HEK293 (cell line): ENCODE measurements around the gene PGPEP1.
"Not testable (repeated sequence)": the region's sequence is repeated elsewhere in the genome, so short reads cannot be mapped to it uniquely, and the experiment has no call there.

Source experiments
- KLF10 ChIP-seq: fragments of 450-650 bp; IDR thresholded peaks from 2 replicates; pipeline ENCODE4 v1.5.1; 2018; ENCODE audit warnings: missing biosample characterization, mild to moderate bottlenecking, missing genetic modification characterization
- KLF16 ChIP-seq: fragments of 450-650 bp; formaldehyde crosslinking; IDR thresholded peaks from 2 replicates; pipeline ENCODE4 v1.5.1; 2017; ENCODE audit warnings: missing biosample characterization, missing genetic modification characterization
- SETDB1 ChIP-seq: IDR thresholded peaks from one replicate; pipeline ENCODE4 v1.6.1; 2017; ENCODE audit warnings: mild to moderate bottlenecking, low read length, moderate library complexity, mixed read lengths; ENCODE audit not compliant: insufficient read length
- YY1 ChIP-seq: fragments of 450-650 bp; formaldehyde crosslinking; IDR thresholded peaks from 2 replicates; pipeline ENCODE4 v1.5.1; 2018; ENCODE audit warnings: missing biosample characterization, missing genetic modification characterization
- ZFP41 ChIP-seq: fragments of 450-650 bp; formaldehyde crosslinking; IDR thresholded peaks from 2 replicates; pipeline ENCODE4 v1.5.1; 2016; ENCODE audit warnings: missing biosample characterization, missing genetic modification characterization, borderline replicate concordance
- ZNF138 ChIP-seq: fragments of 450-650 bp; formaldehyde crosslinking; IDR thresholded peaks from 2 replicates; pipeline ENCODE4 v1.5.1; 2016; ENCODE audit warnings: missing biosample characterization, missing genetic modification characterization, borderline replicate concordance
- ZNF140 ChIP-seq: fragments of 450-650 bp; formaldehyde crosslinking; IDR thresholded peaks from 2 replicates; pipeline ENCODE4 v1.5.1; 2016; ENCODE audit warnings: missing biosample characterization, missing genetic modification characterization
- ZNF747 ChIP-seq: fragments of 450-650 bp; formaldehyde crosslinking; IDR thresholded peaks from 2 replicates; pipeline ENCODE4 v1.5.1; 2016; ENCODE audit warnings: missing biosample characterization, missing genetic modification characterization
- TF ChIP-seq, protein P1 (sequence below): fragments of 450-650 bp; formaldehyde crosslinking; IDR thresholded peaks from 2 replicates; pipeline ENCODE4 v1.5.1; 2016; ENCODE audit warnings: missing biosample characterization, missing genetic modification characterization
- TF ChIP-seq, protein P2 (sequence below): fragments of 450-650 bp; formaldehyde crosslinking; IDR thresholded peaks from 2 replicates; pipeline ENCODE4 v1.5.1; 2016; ENCODE audit warnings: missing biosample characterization, missing genetic modification characterization
- TF ChIP-seq, protein P3 (sequence below): fragments of 450-650 bp; formaldehyde crosslinking; IDR thresholded peaks from 2 replicates; pipeline ENCODE4 v1.5.1; 2016; ENCODE audit warnings: missing biosample characterization, missing genetic modification characterization

DNA sequence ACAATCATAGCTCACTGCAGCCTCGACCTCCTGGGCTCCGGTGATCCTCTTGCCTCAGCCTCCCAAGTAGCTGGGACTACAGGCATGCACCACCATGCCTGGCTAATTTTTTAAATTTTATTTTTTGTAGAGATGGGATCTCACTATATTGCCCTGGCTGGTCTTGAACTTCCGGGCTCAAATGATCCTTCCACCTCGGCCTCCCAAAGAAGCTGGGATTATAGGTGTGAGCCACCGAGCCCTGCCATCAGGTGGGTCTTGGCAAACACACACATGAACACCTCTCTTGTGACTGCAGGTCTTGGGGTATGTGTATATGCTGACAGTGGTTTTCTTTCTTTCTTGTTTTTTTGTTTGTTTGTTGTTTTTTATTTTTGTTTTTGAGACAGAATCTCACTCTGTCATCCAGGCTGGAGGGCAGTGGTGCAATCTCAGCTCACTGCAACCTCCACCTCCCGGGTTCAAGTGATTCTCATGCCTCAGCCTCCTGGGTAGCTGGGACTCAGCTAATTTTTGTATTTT is 8.5 kb downstream of the PGPEP1 start:
- TF ChIP-seq, protein P1, sequence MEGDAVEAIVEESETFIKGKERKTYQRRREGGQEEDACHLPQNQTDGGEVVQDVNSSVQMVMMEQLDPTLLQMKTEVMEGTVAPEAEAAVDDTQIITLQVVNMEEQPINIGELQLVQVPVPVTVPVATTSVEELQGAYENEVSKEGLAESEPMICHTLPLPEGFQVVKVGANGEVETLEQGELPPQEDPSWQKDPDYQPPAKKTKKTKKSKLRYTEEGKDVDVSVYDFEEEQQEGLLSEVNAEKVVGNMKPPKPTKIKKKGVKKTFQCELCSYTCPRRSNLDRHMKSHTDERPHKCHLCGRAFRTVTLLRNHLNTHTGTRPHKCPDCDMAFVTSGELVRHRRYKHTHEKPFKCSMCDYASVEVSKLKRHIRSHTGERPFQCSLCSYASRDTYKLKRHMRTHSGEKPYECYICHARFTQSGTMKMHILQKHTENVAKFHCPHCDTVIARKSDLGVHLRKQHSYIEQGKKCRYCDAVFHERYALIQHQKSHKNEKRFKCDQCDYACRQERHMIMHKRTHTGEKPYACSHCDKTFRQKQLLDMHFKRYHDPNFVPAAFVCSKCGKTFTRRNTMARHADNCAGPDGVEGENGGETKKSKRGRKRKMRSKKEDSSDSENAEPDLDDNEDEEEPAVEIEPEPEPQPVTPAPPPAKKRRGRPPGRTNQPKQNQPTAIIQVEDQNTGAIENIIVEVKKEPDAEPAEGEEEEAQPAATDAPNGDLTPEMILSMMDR (tag by site-specific recombination): not testable (repeated sequence)
- not testable (repeated sequence) for TF ChIP-seq KLF16 (tag by site-specific recombination); ZNF747; YY1; KLF10 (tag by site-specific recombination); ZFP41 (tag by site-specific recombination); ZNF140 (tag by site-specific recombination); SETDB1; ZNF138 (tag by site-specific recombination)
- TF ChIP-seq, protein P2, sequence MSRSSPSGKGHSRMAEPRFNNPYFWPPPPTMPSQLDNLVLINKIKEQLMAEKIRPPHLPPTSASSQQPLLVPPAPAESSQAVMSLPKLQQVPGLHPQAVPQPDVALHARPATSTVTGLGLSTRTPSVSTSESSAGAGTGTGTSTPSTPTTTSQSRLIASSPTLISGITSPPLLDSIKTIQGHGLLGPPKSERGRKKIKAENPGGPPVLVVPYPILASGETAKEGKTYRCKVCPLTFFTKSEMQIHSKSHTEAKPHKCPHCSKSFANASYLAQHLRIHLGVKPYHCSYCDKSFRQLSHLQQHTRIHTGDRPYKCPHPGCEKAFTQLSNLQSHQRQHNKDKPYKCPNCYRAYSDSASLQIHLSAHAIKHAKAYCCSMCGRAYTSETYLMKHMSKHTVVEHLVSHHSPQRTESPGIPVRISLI (tag by site-specific recombination): not testable (repeated sequence)
- TF ChIP-seq, protein P3, sequence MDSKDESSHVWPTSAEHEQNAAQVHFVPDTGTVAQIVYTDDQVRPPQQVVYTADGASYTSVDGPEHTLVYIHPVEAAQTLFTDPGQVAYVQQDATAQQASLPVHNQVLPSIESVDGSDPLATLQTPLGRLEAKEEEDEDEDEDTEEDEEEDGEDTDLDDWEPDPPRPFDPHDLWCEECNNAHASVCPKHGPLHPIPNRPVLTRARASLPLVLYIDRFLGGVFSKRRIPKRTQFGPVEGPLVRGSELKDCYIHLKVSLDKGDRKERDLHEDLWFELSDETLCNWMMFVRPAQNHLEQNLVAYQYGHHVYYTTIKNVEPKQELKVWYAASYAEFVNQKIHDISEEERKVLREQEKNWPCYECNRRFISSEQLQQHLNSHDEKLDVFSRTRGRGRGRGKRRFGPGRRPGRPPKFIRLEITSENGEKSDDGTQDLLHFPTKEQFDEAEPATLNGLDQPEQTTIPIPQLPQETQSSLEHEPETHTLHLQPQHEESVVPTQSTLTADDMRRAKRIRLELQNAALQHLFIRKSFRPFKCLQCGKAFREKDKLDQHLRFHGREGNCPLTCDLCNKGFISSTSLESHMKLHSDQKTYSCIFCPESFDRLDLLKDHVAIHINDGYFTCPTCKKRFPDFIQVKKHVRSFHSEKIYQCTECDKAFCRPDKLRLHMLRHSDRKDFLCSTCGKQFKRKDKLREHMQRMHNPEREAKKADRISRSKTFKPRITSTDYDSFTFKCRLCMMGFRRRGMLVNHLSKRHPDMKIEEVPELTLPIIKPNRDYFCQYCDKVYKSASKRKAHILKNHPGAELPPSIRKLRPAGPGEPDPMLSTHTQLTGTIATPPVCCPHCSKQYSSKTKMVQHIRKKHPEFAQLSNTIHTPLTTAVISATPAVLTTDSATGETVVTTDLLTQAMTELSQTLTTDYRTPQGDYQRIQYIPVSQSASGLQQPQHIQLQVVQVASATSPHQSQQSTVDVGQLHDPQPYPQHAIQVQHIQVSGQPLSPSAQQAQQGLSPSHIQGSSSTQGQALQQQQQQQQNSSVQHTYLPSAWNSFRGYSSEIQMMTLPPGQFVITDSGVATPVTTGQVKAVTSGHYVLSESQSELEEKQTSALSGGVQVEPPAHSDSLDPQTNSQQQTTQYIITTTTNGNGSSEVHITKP (tag by site-specific recombination): not testable (repeated sequence)
